HepG2 (cell line): ENCODE results near the gene NUDT17. TPM values are rescaled to one million over a fixed set of nuclear protein-coding genes. Genes with fewer than 3 reads are reported as not detected.

Experiments
- ATAC-seq: fragments of 200-7000 bp; cut with Tn5 transposase; 3 replicates; pipeline ENCODE4 v1.9.1; 2020; ENCODE audit warnings: mild to moderate bottlenecking, moderate library complexity
- BruUV-seq: library from RNA; stranded (reverse); fragments of 400-500 nt; replicated peaks from 2 replicates; lab custom pipeline; 2021; lab: Mats Ljungman, UMichigan
- CTCF ChIA-PET: fragments of 300-600 bp; formaldehyde crosslinking; extraction: SDS; loops from one replicate; lab custom pipeline; 2021; ENCODE audit warnings: low total read pairs, inconsistent platforms, low intra/inter-chr PET ratio; lab: Yijun Ruan, JAX
- POLR2A ChIA-PET: fragments of 350-600 bp; sonication (Branson Sonifier 250); formaldehyde crosslinking; loops from one replicate; lab custom pipeline; 2020; ENCODE audit warnings: antibody characterized with exemption, inconsistent platforms; lab: Yijun Ruan, JAX
- DNase-seq: peaks from one replicate; pipeline ENCODE4 v3.0.0-alpha.2; 2015; ENCODE audit warnings: low spot score
- FAIRE-seq: peaks from 3 replicates; lab custom pipeline; 2011; peaks lifted over from hg19 to GRCh38; lab: Jason Lieb, UNC
- H2AFZ ChIP-seq: one replicate; pipeline ENCODE4 v1.6.1; 2011; ENCODE audit warnings: low read length, inconsistent platforms
- H3K27ac ChIP-seq: fragments of 300-600 bp; 3 replicates; pipeline ENCODE4 v1.8.0; 2011; ENCODE audit warnings: mixed run types, mild to moderate bottlenecking, mixed read lengths, low read length, inconsistent platforms; ENCODE audit not compliant: insufficient read depth; ENCODE audit errors: extremely low read length
- H3K27me3 ChIP-seq, 2 experiments: fragments of 200-600 bp in 1 of 2; 2 replicates in 1 of 2; 3 replicates in 1 of 2; pipeline versions ENCODE4 v1.6.0 to v1.8.0; 2011; ENCODE audit warnings: low read length in 2 of 2, mild to moderate bottlenecking in 2 of 2, moderate library complexity in 2 of 2, inconsistent platforms in 1 of 2; ENCODE audit not compliant: insufficient read depth in 2 of 2, control insufficient read depth in 1 of 2
- H3K36me3 ChIP-seq, 2 experiments: fragments of 200-600 bp in 1 of 2; replicated peaks in 1 of 2; 2 replicates in 1 of 2; 3 replicates in 1 of 2; pipeline versions ENCODE4 v1.5.1 to v1.8.0; 2011; ENCODE audit warnings: low read length in 2 of 2, inconsistent platforms in 1 of 2; ENCODE audit not compliant: insufficient read depth in 2 of 2, control insufficient read depth in 1 of 2
- H3K4me1 ChIP-seq: 2 replicates; pipeline ENCODE4 v1.5.1; 2012; ENCODE audit warnings: low read length, inconsistent platforms; ENCODE audit not compliant: insufficient read depth
- H3K4me2 ChIP-seq: 2 replicates; pipeline ENCODE4 v1.6.0; 2011; ENCODE audit warnings: low read depth, low read length, inconsistent platforms
- H3K4me3 ChIP-seq, 3 experiments: fragments of 200-600 bp in 1 of 3; sonication (generic), shearing (Covaris generic) in 1 of 3; replicated peaks in 1 of 3; 2 replicates each; pipeline ENCODE4 v1.5.1; 2011 to 2016; ENCODE audit warnings: low read length in 3 of 3, inconsistent platforms in 2 of 3, low read depth in 2 of 3, mild to moderate bottlenecking in 2 of 3, control low read depth in 1 of 3, mixed read lengths in 1 of 3; ENCODE audit not compliant: insufficient read depth in 1 of 3
- H3K79me2 ChIP-seq: one replicate; pipeline ENCODE4 v1.6.1; 2011; ENCODE audit warnings: low read length, inconsistent platforms; ENCODE audit not compliant: insufficient read depth
- H3K9ac ChIP-seq: 2 replicates; pipeline ENCODE4 v1.6.0; 2011; ENCODE audit warnings: mild to moderate bottlenecking, low read depth, low read length, inconsistent platforms; ENCODE audit not compliant: insufficient read depth
- H3K9me3 ChIP-seq: 2 replicates; pipeline ENCODE4 v1.5.1; 2012; ENCODE audit warnings: mild to moderate bottlenecking, low read length
- H4K20me1 ChIP-seq: 2 replicates; pipeline ENCODE4 v1.6.0; 2011; ENCODE audit warnings: inconsistent platforms, mild to moderate bottlenecking, low read length, moderate library complexity; ENCODE audit not compliant: insufficient read depth
- CREM ChIP-seq, 2 experiments: sonication (generic) in 1 of 2; formaldehyde crosslinking in 1 of 2; IDR thresholded peaks; 2 replicates each; pipeline versions ENCODE4 v1.4.0 to v1.6.1; 2016 to 2020; ENCODE audit warnings: antibody characterized with exemption in 1 of 2, mild to moderate bottlenecking in 1 of 2, missing genetic modification reagents in 1 of 2
- DDIT3 ChIP-seq: sonication (generic); formaldehyde crosslinking; IDR thresholded peaks from 2 replicates; pipeline ENCODE4 v1.4.0; 2020; ENCODE audit warnings: mild to moderate bottlenecking, missing genetic modification reagents
- GRHL1 ChIP-seq: sonication (generic); formaldehyde crosslinking; conservative IDR thresholded peaks from 2 replicates; pipeline ENCODE4 v1.8.0; 2022; ENCODE audit warnings: missing genetic modification reagents
- TOE1 ChIP-seq: sonication (generic); formaldehyde crosslinking; IDR thresholded peaks from 2 replicates; pipeline ENCODE4 v1.4.0; 2020; ENCODE audit warnings: mild to moderate bottlenecking, missing genetic modification reagents
- ZNF275 ChIP-seq: sonication (generic); formaldehyde crosslinking; IDR thresholded peaks from 2 replicates; pipeline ENCODE4 v1.8.0; 2022; ENCODE audit warnings: missing genetic modification reagents, mild to moderate bottlenecking, inconsistent platforms, borderline replicate concordance
- ZNF337 ChIP-seq: sonication (generic); formaldehyde crosslinking; IDR thresholded peaks from 2 replicates; pipeline ENCODE4 v1.5.1; 2020; ENCODE audit warnings: missing genetic modification reagents, low read depth, mild to moderate bottlenecking, borderline replicate concordance
- WGBS: methylation state at CpG from one replicate; pipeline ENCODE4 v1.1.6; 2017; ENCODE audit warnings: low lambda C conversion rate; 5-methylcytosine and 5-hydroxymethylcytosine counted together
- in situ Hi-C: cut with HindIII; loops from 2 replicates; pipeline ENCODE4 v1.10.0; 2017; ENCODE audit warnings: low pct_unique_long_range_greater_than_20kb; ENCODE audit not compliant: extremely low pct_ligation_motif_present
- intact Hi-C: fragments of 100-400 bp; cut with micrococcal nuclease; formaldehyde crosslinking; loops from one replicate; pipeline ENCODE4 v1.10.0; 2022; ENCODE audit not compliant: unreplicated experiment
- polyA plus RNA-seq, 8 experiments: library from polyadenylated mRNA; depleted of rRNA in 3 of 8; stranded (reverse) in 7 of 8; unstranded in 1 of 8; fragments of >200 nt; fragmentation: Illumina TruSeq in 4 of 8; extraction: Trizol in 4 of 8; gene quantifications; 2 replicates each; pipeline versions ENCODE4 v1.2.1 to v1.2.3, GENCODE V29; 2011 to 2016; ENCODE audit warnings: low read depth in 4 of 8, missing spikeins in 1 of 8, mixed read lengths in 1 of 8; ENCODE audit not compliant: insufficient read depth in 1 of 8
- total RNA-seq, 5 experiments: library from RNA; depleted of rRNA; stranded (reverse); fragments of >200 nt; fragmentation: Illumina TruSeq; extraction: Trizol; gene quantifications; 2 replicates each; pipeline ENCODE4 v1.2.3, GENCODE V29; 2016; ENCODE audit warnings: low read depth in 1 of 5

NUDT17 gene
- total and polyA plus RNA-seq, 2 of the 13 experiments (the other 11 are each of a cell fraction or from before 2014, with no cell fraction given): 2.6 to 5.8 TPM

GRCh38 chr1:145806408-145806807, 39.0 kb upstream of the NUDT17 start:
- 97% methylated on average over 4 of the region's 4 CpGs for WGBS
- TF ChIP-seq ZNF275: no peak
- no peak for TF ChIP-seq CREM (IDR thresholded peaks at IDR 0.05)
- no peak for TF ChIP-seq CREM (CRISPR knock-in tag; IDR thresholded peaks at IDR 0.05)
- TF ChIP-seq GRHL1: no peak
- no peak for TF ChIP-seq DDIT3
- TF ChIP-seq ZNF337: no peak
- no peak for TF ChIP-seq TOE1 (CRISPR knock-in tag)
- CTCF ChIA-PET: no interaction called here

More at GRCh38 chr1:145806408-145806807, 39.0 kb upstream of the NUDT17 start:
- in situ Hi-C loops: no loop called here
- Histone ChIP-seq H3K79me2 (peaks cover 20% of the 10 kb centered on the region), H3K27ac (no peak overlapping the region), H3K4me3 (no peak overlapping the region), H3K36me3 (peaks cover 0 to 2% of the 10 kb centered on the region in 2 experiments; a peak in 2 of 5 replicates), H3K9ac (no peak overlapping the region), H3K4me1 (no peaks in the 10 kb centered on the region), H2AFZ (no peak overlapping the region), H3K27me3 (no peaks in the 10 kb centered on the region), H4K20me1 (no peaks in the 10 kb centered on the region), H3K4me2 (no peak overlapping the region), H3K9me3 (no peaks in the 10 kb centered on the region)
- intact Hi-C loops: no loop called here
- no peak for FAIRE-seq
- POLR2A ChIA-PET: no interaction called here
- no peak for DNase-seq
- BruUV-seq: no TSS peak
- ATAC-seq: no peak
